GM21825 (cell line): ENCODE data around the gene HSF2BP.
A peak's percentile ranks its signal among the peaks of the same experiment; 100 is the strongest.
"Not testable (repeated sequence)": the region's sequence is repeated elsewhere in the genome, so short reads cannot be mapped to it uniquely, and the experiment has no call there.

Experiments used
- ATAC-seq: cut with Tn5 transposase; IDR thresholded peaks from one replicate; pipeline ENCODE4 v1.9.1; 2021; ENCODE audit warnings: mild to moderate bottlenecking, moderate library complexity; ENCODE audit not compliant: unreplicated experiment

The HSF2BP gene

DNA sequence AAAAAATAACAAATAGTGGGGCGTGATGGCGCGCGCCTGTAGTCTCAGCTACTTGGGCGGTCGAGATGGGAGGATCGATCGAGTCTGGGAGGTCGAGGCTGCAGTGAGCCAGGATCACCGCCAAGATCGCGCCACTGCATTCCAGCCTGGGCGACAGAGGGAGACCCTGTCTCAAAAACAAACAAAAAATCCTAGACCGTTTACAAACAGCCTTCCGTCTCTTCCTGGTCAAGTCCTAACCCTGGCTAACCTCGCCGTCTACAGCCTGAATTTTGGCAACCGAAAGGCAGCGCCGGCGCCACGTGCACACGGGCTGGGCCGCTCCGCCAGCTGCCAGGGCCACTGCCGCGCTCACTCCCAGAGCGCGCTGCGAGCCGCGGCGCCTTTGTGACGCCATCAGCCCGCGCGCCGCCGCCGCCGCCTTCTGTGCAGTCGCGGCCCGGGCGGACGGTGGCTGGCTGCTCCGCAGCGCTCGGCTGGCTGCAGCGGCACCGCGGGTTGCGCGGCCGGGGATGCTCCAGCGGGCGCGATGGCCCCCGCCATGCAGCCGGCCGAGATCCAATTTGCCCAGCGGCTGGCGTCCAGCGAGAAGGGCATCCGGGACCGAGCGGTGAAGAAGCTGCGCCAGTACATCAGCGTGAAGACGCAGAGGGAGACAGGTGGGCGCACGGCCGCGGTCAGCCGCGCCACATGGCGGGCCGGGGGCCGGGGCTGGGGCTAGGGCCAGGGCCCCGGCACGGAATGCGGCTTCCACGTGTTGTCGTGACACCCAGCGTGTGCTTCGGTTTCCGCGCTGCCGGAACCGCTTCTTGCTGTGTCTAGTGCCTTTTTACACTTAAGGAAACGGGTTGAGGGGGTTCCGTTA is at the start of gene HSF2BP, which contains the start of gene RRP1B:
TSS of gene HSF2BP (minus strand) at position 353 of the 865 bp plus-strand sequence. CDS start 1,392 bp downstream, outside the sequence.
TSS of gene RRP1B (plus strand) at position 425 of the 865 bp plus-strand sequence. CDS start at position 530, 105 bp downstream.
- ATAC-seq, result peak; percentile 78

DNA sequence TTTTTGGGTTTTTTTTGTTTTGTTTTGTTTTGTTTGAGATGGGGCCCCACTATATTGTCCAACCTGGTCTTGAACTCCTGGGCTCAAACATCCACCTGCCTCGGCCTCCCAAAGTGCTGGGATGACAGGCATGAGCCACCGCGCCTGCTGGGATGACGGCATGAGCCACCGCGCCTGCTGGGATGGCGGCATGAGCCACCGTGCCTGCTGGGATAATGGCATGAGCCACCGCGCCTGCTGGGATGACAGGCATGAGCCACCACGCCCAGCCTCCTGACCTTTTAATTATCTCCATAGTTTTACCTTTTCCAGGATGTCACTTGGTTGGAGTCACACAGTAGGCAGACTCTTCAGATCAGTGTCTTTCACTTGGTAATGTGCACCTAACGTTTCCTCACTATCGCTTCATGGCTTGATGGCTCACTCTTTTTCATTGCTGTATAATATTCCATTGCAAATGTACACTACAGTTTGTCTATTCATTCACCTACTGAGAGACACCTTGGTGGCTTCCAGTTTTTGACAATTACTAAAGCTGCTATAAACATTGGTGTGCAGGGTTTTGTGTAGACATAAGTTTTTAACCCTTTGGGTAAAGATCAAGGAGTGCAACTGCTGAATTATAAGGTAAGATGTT is 49.6 kb upstream of the HSF2BP start:
- no peak for ATAC-seq

DNA sequence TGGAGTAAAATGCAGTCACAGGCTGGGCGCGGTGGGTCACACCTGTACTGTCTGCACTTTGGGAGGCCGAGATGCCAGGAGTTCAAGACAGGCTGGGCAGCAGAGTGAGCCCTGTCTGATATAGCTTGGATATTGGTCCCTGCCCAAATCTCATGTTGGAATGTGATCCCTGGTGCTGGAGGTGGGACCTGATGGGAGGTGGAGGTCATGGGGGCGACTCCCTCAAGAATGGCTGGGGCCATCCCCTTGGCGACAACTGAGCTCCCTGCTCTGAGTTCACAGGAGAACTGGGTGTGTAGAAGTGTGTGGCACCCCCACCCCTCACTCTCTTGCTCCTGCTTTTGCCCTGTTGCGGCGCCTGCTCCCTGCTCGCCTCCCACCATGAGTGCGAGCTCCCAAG is 48.2 kb upstream of the HSF2BP start:
- no peak for ATAC-seq

DNA sequence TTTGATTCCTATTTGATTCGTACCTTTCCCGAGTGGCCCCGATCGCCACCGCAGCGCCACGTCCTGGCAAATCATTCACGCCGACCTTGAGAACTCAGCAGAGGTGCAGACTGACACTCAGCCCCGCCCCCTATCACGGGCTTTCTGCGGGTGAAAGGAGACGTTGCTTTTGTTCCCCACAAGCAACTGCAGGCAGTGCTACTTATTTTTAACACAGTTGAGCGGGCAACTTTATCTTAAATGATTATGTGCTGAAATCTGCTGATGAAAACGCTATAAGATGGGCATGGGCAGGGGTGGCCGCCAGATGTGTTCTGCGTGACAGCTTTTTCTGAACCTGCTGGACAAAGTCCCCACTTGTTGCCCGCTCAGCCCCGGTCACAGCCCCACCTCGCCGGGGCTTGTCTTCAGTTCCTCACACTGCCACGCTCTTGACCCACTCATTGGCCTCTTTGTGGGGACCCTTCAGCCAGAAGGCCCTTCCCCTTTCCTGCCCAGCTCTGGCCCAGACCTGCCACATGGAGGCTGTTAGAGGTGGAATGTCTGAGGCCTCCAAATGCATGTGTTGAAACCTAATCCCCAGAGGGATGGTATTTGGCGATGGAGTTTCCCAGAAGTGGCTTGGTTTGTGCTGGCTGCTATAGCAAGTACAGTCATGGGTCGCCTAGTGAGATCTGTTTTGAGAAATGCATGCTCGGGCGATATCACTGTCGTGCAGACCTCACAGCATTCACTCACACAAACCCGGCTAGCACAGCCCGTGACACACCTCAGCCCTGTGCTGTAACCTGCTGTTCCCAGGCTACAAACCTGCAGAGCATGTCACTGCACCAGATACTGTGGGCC is 44.0 kb upstream of the HSF2BP start:
- ATAC-seq, result no peak

DNA sequence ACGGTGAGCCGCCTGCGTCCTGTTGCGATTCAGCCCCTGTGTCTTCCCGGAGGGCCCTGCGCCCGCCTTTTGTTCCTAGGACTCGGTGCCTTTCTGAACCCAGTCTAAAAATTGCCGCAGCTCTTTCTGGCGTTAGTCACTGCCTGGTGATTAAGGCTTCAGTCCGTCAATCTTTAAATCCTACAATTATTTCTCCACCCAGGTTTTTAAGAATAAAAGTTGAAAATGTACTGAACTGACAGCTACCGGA is 43.4 kb upstream of the HSF2BP start:
- ATAC-seq, result no peak

DNA sequence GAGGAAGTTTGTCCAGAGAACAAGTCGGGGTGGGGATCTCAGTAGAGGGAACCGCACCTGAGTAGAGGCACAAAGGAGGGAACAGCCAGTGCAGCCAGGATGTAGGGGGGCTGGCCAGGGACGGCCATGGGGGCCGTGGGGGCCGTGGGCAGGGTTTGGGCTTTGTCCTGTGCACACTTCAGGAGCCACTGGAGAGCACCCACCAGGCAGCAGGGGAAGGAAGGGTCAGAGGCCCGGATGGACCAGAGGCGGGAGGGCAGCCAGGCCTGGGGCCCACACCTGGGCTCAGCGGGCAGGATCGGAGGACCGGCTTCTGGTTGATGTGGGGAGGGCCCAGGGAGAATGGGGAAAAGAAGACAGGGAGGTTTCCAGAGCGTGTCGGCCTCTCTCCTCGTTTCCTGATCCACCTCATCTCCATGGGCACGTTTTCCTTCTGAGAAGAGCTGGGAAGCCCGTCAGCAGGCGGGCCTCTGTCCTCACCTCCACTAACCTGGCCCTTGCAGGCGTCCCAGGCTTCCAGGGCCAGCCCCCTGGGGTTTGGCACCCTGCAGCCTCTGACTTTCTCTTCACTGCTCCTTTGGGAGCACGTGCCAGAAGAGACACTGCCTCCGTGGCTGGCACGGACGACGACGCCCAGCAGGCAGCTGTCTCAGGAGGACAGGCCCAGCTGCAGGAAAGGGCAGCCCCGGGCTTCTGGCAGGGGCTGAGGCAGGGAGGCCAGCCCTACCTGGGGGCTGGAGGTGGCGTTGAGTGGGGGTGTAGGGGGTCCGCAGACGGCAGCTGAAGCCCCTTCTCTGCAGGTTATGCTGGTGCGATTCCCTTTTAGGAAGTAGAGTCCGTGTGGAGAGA is 42.9 kb upstream of the HSF2BP start:
- no peak for ATAC-seq

DNA sequence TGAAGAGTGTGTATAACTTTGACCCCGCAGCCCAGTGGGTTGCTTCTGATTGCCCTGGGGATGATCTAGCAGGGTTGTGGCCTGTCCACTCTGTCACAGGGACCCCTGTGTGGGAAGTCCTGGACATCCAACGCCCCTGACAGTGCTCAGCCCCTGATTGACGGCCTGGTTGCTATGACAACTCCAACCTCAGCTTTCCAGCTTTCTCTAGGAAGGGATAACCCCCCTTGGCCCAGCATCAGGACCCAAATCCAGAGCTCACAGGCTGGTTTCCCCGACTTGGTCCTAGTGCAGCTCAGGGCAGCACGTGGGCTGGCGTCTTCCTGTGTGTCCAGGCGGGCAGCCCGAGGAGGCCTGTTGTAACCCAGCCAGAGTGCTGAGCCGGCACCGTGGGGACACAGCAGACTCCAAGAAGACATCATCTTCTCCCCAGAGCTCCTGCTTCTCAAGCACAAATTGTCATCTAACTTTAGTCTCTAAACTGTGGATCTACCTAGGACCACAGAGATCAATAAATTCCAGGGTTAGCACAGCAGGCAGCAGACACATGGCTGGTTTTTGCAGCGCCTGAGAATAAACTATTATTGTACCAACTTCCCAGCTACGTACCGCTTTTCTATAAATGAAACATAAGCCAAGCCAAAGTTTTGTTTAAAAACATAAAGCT is 40.8 kb upstream of the HSF2BP start:
- ATAC-seq, result no peak

DNA sequence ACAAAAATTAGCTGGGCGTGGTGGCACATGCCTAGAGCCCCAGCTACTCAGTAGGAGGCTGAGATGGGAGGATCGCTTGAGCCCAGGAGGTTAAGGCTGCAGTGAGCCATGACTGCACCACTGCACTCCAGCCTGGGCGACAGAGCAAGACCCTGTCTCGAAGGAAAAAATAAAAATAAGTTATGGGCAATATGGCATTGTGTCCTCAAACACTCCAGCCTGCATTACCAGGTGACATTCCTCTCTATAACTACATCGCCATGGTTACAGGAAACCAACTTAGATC is 40.1 kb upstream of the HSF2BP start:
- ATAC-seq, result not testable (repeated sequence)

DNA sequence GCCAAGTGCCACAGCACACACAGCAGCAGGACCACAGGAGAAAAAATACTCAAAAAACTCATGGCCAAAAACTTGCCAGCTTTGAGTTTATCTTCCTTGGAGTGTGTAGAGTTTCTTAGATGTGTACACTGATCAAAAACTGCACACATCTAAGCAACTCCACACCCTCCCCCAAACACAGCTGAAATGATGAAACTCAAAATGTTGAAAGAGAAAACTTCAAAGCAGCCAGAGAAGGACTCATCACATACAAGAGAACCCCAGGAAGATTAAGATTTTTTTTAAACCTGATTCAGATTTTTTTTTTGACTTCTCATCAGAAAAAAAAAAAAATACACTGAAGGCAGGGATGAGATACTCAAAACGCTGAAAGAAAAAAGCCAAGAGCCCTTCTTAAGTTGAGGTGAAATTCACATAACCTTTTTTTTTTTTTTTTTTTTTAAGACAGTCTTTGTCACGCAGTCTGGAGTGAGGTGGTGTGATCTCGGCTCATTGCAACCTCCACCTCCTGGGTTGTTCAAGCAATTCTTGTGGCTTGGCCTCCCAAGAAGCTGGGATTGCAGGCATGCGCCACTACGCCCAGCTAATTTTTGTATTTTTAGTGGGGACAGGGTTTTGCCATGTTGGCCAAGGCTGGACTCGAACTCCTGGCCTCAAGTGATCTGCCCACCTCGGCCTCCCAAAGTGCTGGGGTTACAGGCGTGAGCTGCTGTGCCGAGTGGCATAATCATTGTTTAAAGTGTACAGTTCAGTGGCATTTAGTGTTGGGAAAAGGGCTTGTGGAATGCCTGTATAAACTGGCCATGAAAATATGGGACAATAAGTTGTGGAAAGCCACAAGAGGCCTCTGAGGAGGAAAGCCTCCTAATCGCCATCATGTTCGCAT is 38.7 kb upstream of the HSF2BP start:
- ATAC-seq, result no peak

DNA sequence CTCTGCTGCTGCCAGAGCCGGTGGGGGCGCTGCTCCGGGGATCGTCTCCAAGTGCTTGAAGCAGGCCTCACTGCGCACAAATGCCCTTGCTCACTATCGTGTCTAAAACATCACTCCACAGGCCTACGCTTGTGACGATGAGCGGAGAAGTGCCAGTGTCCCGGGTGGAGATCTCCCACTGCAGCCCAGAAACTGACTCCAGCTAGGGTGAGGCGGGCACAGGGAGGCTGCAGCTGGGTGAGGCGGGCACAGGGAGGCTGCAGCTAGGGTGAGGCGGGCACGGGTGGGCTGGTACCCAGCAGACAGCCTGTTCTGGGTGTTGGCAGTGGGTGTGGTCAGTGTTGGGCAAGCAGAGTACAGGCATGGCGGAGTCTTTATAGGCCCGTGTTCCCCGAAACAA is 36.9 kb upstream of the HSF2BP start:
- no peak for ATAC-seq

DNA sequence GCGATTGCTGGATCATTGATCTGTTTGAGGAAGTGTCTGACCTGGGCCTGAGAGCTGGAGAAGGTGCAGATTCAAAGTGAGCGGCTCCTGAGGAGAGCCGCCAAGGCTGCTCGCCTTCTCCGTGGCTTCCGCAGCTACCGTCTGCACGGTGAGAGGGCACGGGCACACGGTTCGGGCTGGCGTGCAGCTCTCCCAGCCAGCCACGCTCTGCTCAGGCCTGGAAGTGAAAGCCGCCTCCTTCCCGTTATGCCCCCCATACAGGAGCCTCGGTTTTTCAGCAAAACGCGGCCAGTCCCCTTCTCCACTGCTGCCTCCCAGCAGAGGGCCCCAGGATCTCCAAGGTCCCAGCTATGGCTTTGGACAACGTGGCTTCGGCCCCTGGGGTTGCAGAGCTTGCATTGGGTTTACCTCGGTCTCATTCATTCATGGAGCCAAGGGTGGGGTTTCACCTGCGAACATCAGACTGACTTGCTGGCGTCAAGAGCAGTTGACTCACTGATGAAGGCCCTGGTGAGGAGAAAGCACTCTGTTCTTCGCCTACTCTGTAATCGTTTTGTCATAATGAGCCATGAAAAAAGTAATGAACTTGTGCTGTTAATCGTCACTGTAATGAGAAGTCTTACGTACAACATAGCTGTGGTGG is 35.3 kb upstream of the HSF2BP start:
- no peak for ATAC-seq

DNA sequence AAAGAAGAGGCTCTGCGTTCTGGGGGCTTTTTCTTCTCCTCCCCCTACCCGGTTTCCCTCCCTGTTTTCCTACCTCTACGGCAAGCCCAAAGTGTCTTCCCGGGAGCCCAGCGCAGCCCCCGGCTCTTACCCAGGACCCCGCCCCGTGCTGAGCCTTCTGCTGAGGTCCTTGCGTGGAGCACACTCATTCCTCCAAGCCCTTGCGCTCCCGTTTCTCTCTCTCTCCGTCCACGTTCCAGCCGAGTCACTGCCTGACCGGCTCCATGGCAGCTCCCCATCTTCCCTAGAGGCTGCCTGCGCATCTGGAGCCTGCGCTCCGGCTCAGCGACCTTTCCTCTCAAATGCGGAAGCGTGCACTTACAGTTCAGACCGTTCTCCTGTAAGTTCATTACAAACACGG is 34.7 kb upstream of the HSF2BP start:
- no peak for ATAC-seq

DNA sequence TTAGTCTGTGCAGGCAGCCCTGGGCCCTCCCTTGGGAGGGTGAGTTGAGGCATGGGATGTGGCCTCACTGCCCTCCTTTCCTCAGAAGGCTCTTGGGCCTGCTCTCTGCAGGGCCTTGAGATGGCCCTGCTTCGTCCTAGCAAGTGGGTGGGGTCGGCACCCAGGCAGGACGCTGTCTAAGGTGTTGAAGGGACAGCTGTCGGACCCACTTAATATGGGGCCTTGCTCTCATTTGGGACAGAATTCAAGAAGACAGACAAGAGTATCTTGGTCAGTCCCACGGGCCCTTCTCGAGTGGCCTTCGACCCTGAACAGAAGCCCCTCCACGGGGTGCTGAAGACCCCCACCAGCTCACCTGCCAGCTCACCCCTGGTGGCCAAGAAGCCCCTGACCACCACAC is 33.7 kb upstream of the HSF2BP start:
- ATAC-seq, result no peak

DNA sequence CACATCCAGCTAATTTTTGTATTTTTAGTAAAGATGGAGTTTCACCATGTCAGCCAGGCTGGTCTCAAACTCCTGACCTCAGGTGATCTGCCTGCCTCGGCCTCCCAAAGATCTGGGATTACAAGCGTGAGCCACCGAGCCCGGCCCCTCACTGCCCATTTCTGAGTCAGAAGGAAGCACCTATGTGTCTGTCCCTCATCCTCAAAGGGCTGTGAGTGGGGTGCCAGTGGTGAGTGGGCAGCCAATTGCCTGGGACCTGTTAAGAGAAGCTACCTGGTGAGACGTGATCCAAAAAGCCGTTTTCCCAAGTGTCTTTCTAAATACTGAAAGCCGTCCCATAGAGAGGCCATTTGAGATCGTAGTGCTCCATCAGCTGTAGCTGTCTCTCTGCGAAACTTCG is 32.5 kb upstream of the HSF2BP start:
- no peak for ATAC-seq

DNA sequence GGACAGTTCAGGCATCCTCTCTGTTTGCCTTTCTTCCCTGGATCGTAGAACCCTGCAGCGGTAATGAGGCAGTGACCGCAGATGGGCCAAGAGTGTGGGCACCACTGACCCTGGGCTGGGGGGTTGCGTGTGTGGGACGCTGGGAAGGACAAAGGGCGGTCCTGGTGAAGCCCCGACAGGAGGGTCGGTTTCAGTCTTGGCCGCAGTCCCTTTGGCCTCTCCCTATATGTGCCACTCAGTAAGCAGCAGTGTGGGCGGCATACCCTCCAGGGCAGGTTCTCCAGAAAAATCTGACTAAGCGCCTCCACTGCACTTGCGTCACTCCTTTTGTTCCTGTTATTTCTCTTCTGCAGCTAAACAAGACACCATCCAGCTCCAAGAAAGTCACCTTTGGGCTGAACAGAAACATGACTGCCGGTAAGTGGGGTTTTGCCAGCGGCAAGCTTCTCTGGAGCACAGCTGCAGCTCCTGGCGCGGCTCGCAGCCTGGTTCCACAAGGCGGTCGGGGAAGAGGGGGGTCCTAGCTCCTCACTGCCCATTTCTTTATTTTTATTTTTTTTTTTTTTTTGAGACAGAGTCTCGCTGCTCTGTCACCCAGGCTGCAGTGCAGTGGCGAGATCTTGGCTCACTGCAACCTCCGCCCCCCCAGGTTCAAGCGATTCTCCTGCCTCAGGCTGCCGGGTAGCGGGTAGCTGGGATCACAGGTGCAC is 32.0 kb upstream of the HSF2BP start:
- ATAC-seq, result no peak

DNA sequence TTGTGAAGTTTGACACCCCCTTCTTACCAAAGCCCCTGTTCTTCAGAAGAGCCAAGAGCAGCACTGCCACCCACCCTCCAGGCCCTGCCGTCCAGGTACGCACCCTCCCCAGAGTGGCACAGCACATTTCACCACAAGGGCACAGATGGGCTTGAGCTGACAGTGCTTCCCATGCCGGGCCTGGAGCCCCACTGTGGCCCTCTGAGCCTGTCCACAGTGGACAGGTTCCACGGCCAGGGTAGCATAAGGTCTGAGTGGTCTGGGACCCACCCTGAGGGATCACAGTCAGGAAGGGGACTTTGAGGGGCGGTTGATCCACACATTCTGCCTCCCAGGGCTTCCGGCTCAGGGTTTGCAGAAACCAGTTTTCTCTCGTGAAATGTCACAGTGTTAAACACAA is 31.1 kb upstream of the HSF2BP start:
- ATAC-seq, result no peak

DNA sequence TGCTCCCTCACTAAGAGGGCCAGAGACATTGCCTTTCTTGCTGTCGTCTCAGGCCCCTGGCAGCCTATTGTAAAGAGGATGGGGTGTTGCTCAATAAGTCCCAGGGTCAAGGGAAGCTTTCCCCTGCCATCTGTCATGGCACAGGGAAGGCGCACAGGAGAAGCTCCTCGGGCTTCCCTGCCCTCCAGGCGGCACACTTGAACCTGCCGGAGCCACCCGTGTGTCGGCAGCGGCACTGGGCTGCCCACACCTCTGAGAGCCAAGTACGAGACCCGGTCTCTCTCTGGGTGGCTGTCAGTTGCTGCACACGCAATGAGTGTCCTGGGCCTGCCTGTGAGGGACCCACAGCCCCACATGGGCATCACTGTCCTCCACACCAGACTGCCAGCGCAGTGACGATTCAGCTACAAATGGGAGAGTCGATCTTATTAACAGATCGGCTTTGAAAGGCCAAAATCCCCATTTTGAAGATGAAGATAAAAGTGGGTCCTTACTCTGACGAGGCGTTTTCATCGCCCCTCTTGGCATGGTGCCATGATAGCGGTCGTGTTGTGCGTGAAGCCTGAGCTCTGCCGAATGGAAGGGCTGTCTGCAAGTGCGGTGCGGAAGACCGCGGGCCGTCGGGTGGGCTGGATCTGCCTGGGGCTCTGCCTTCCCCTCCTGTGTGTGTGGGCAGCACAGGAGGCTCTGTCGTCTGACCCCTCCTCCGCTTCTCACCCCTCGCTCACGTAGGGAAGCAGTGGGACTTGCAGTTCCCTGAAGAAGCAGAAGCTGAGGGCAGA is 30.5 kb upstream of the HSF2BP start:
- ATAC-seq, result no peak

DNA sequence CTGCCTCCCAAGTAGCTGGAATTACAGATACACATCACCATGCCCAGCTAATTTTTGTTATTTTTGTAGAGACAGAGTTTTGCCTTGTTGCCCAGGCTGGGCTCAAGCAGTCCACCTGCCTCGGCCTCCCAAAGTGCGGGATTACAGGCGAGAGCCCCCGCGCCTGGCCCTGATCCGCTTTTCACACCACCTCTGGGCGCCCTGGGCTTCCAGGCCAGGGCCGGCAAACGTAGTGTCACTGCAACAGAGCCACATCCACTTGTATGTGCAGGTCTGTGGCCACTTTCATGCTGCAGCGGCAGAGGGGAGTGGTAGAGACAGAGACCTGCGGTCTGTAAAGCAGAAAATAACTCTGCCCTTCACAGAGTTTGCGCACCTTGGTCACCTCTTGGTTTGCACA is 29.6 kb upstream of the HSF2BP start:
- no peak for ATAC-seq
